Transverse colon (tissue), 4 donors: ENCODE data around the gene CDR2. TPM values are rescaled to one million over a fixed set of nuclear protein-coding genes. Genes with fewer than 3 reads are reported as not detected.

ENCODE experiments used
- DNase-seq: peaks from one replicate; pipeline ENCODE4 v3.0.0-alpha.2; 2019
- H3K27ac ChIP-seq, 4 donors: fragments of 200-600 bp; sonication (generic); 2 replicates each; pipeline ENCODE4 v1.5.1; 2016 to 2018; ENCODE audit warnings: inconsistent platforms in 4 of 4
- H3K27me3 ChIP-seq: fragments of 200-600 bp; sonication (generic); 2 replicates; pipeline ENCODE4 v1.5.1; 2017; ENCODE audit warnings: inconsistent platforms
- H3K36me3 ChIP-seq, 4 donors: fragments of 200-600 bp; sonication (generic); 2 replicates each; pipeline ENCODE4 v1.5.1; 2017 to 2019; ENCODE audit warnings: inconsistent platforms in 4 of 4
- H3K4me1 ChIP-seq, 4 donors: fragments of 200-600 bp; sonication (generic); 2 replicates each; pipeline ENCODE4 v1.5.1; 2017 to 2020; ENCODE audit warnings: inconsistent platforms in 4 of 4
- H3K4me3 ChIP-seq, 4 donors: fragments of 200-600 bp; sonication (generic); 1 replicate in 1 of 4; 2 replicates in 3 of 4; pipeline versions ENCODE4 v1.5.1 to v1.6.1; 2017 to 2019; ENCODE audit warnings: inconsistent platforms in 4 of 4
- H3K9me3 ChIP-seq, 2 donors: fragments of 200-600 bp; sonication (generic); 2 replicates each; pipeline ENCODE4 v1.5.1; 2017 to 2019; ENCODE audit warnings: inconsistent platforms in 2 of 2
- CTCF ChIP-seq, 5 experiments: fragments of 200-600 bp in 3 of 5; fragments of 450-650 bp in 2 of 5; sonication (generic) in 3 of 5; IDR thresholded peaks; 1 replicate in 2 of 5; 2 replicates in 3 of 5; pipeline ENCODE4 v1.5.1; 2016 to 2017; ENCODE audit warnings: antibody characterized with exemption in 5 of 5, inconsistent platforms in 3 of 5, mild to moderate bottlenecking in 2 of 5, moderate library complexity in 1 of 5
- EP300 ChIP-seq: sonication (generic); formaldehyde crosslinking; IDR thresholded peaks from one replicate; pipeline ENCODE4 v1.6.1; 2017; ENCODE audit warnings: antibody characterized with exemption, low read depth
- POLR2A ChIP-seq: fragments of 450-650 bp; IDR thresholded peaks from one replicate; pipeline ENCODE4 v1.6.1; 2016; ENCODE audit warnings: antibody characterized with exemption, mild to moderate bottlenecking, moderate library complexity
- POLR2AphosphoS5 ChIP-seq, 3 donors: sonication (generic); formaldehyde crosslinking; IDR thresholded peaks; one replicate each; pipeline ENCODE4 v1.6.1; 2016; ENCODE audit warnings: antibody characterized with exemption in 3 of 3
- WGBS, 2 donors: methylation state at CpG; one replicate each; pipeline ENCODE4 v1.1.5; 2018; ENCODE audit warnings: low coverage in 1 of 2; 5-methylcytosine and 5-hydroxymethylcytosine counted together
- in situ Hi-C, 4 donors: fragments of 200-750 bp; cut with MboI; loops; one replicate each; pipeline versions ENCODE4 v1.15.0 to v1.15.1; 2017; ENCODE audit warnings: low sequenced_read_pairs in 3 of 4, low pct_ligation_motif_present in 1 of 4, low pct_unique_long_range_greater_than_20kb in 1 of 4
- intact Hi-C: fragments of 100-400 bp; cut with DNase I; formaldehyde crosslinking; loops from one replicate; pipeline ENCODE4 v1.15.1; 2023; ENCODE audit warnings: low total_unique reads
- total RNA-seq, 4 donors: library from RNA; depleted of rRNA; stranded (reverse); fragments of >200 nt; gene quantifications; one replicate each; pipeline ENCODE4 v1.1.0, GENCODE V29; 2016

The CDR2 gene
- total RNA-seq, 4 donors from 2014 or later: 21.7 to 317 (median 24.1) TPM

- peaks cover 6 to 14% (median 12%) of the 10 kb centered on the region in 4 donors for H3K4me1 ChIP-seq
- DNase-seq: no peak
- no peak for TF ChIP-seq POLR2A
- no peak for TF ChIP-seq POLR2AphosphoS5 (IDR thresholded peaks at IDR 0.05)
- no peak for TF ChIP-seq EP300
- TF ChIP-seq CTCF (IDR thresholded peaks at IDR 0.05): no peak
- no peaks in the 10 kb centered on the region for H3K27me3 ChIP-seq
- intact Hi-C loops (no loop called here), in situ Hi-C loops (loop anchor here in 1 of 4 donors (25.0 kb wide), 1 partner anchor 289 kb away; no protein-coding TSS in a partner anchor)
- 83 to 88% methylated on average over 2 of the region's 2 CpGs for WGBS, 2 donors
- H3K9me3 ChIP-seq: no peaks in the 10 kb centered on the region
- H3K4me3 ChIP-seq: no peak overlapping the region
- peak overlapping the region in 1 of 4 donors; percentile 55 for H3K27ac ChIP-seq
- H3K36me3 ChIP-seq: peaks cover 0 to 33% (median 6%) of the 10 kb centered on the region in 4 donors
These were observed 26.1 kb downstream of the CDR2 start for GRCh38 chr16:22348291-22348690.

- Histone ChIP-seq H3K27me3 (no peaks in the 10 kb centered on the region), H3K36me3 (peaks cover 0 to 33% (median 6%) of the 10 kb centered on the region in 4 donors), H3K4me1 (peaks cover 0 to 5% (median 3%) of the 10 kb centered on the region in 4 donors), H3K9me3 (no peaks in the 10 kb centered on the region), H3K4me3 (no peak overlapping the region), H3K27ac (peak overlapping the region; percentile 21 to 71 (median 60))
- TF ChIP-seq CTCF (IDR thresholded peaks at IDR 0.05) (no peak), POLR2AphosphoS5 (IDR thresholded peaks at IDR 0.05) (peak in 2 of 3 donors; percentile 36 to 40), EP300 (no peak), POLR2A (no peak)
- no peak for DNase-seq
- in situ Hi-C loops: loop anchor here in 1 of 4 donors (25.0 kb wide), 1 partner anchor 290 kb away; no protein-coding TSS in a partner anchor
- intact Hi-C loops: no loop called here
- WGBS, 2 donors: 89 to 94% methylated on average over 9 to 20 of the region's 20 CpGs
These were observed 27.2 kb downstream of the CDR2 start for GRCh38 chr16:22347100-22347820.

GRCh38 chr16:22346483-22346882 lies 27.9 kb downstream of the CDR2 start:
- TF ChIP-seq EP300 (no peak), POLR2A (no peak), CTCF (IDR thresholded peaks at IDR 0.05) (no peak), POLR2AphosphoS5 (IDR thresholded peaks at IDR 0.05) (no peak)
- intact Hi-C loops (no loop called here), in situ Hi-C loops (loop anchor here in 1 of 4 donors (25.0 kb wide), 1 partner anchor 291 kb away; no protein-coding TSS in a partner anchor)
- H3K4me3 ChIP-seq: no peak overlapping the region
- no peak for DNase-seq
- no peaks in the 10 kb centered on the region for H3K27me3 ChIP-seq
- WGBS, 2 donors: 75 to 78% methylated on average over 7 to 9 of the region's 9 CpGs
- H3K27ac ChIP-seq: peak overlapping the region; percentile 21 to 71 (median 60)
- H3K36me3 ChIP-seq: peaks cover 0 to 33% (median 6%) of the 10 kb centered on the region in 4 donors
- H3K4me1 ChIP-seq: peaks cover 0 to 5% (median 0%) of the 10 kb centered on the region in 4 donors
- H3K9me3 ChIP-seq: no peaks in the 10 kb centered on the region

GRCh38 chr16:22342082-22342481 lies 32.3 kb downstream of the CDR2 start:
- 94 to 100% methylated on average over 1 to 2 of the region's 2 CpGs for WGBS, 2 donors
- Histone ChIP-seq H3K27ac (no peak overlapping the region), H3K36me3 (peaks cover 0 to 12% (median under 1%) of the 10 kb centered on the region in 4 donors), H3K9me3 (peaks cover 2% of the 10 kb centered on the region in 2 donors), H3K4me1 (peaks cover 0 to 1% (median 0%) of the 10 kb centered on the region in 4 donors), H3K27me3 (no peaks in the 10 kb centered on the region), H3K4me3 (no peak overlapping the region)
- intact Hi-C loops (no loop called here), in situ Hi-C loops (loop anchor here in 1 of 4 donors (25.0 kb wide), 1 partner anchor 295 kb away; no protein-coding TSS in a partner anchor)
- no peak for DNase-seq
- TF ChIP-seq CTCF (IDR thresholded peaks at IDR 0.05) (no peak), POLR2A (no peak), POLR2AphosphoS5 (IDR thresholded peaks at IDR 0.05) (no peak)
